Measurements from ENCODE around the gene PTGFRN.

The PTGFRN gene

DNA sequence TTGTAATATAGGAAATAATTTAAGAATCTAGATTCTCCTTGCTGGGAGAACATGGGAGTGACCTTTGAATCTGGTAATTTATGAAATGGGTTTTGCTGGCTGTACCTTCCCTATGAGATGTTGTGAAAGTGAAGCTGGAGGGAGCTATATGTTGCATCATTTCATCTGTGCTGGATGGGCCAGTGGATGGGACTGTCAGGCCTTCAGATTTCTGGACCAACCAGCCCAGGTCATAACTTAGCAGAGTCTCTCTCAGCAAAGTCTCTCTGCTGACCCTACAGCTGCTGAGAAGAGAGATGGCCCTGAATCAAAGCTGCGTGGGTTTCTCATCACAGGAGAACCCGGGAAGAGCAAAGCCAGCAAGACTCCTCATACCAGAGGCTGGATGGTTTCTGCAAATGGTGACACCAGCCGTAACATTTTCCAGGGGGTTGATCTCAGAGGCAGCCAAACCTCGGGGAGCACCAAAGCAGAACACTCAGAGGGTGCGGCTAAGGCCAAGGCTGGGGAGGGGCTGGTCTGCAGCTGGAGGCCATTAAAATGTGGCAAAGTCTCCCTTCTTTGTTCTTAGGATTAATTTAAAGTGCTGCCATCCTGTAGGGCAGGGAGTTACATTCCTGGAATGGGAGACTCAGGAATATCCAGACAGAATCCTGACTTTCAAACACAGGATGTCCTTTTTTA is 18.2 kb upstream of the PTGFRN start:
- no peak for DNase-seq

DNA sequence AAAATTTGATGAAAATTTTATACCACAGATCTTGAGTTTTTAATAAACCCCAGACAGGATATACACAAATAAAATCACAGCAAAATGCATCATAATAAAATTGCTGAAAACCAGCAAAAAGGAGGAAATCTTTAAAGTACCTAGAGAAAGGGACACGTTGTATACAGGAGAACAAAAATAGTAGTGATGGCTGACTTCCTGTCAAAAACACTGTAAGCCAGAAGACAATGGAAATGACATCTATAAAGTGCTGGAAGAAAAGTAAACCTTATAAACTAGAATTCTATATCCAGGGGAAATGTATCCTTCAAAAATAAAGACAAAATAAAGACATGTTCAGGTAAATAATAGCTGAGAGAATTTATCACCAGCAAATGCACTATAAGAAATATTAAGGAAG is 14.6 kb upstream of the PTGFRN start:
- DNase-seq = no peak

DNA sequence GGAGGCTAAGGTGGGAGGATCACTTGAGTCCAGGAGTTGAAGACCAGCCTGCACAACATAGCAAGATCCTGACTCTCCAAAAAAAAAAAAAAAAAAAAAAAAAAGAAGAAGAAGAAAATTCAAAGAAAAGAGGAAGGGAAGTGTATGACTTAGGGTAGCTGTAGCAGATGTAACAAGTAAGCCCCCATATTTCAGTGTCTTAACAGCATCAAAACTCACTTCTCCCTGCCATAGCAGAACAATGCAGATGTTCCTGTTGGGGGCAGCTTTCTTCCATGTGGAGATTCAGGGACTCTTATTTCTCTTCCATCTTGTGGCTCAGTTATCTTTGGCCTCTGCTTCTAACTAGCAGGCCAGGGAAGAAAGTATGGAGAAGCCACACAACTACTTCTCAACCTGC is 10.2 kb upstream of the PTGFRN start:
- no peak for DNase-seq

DNA sequence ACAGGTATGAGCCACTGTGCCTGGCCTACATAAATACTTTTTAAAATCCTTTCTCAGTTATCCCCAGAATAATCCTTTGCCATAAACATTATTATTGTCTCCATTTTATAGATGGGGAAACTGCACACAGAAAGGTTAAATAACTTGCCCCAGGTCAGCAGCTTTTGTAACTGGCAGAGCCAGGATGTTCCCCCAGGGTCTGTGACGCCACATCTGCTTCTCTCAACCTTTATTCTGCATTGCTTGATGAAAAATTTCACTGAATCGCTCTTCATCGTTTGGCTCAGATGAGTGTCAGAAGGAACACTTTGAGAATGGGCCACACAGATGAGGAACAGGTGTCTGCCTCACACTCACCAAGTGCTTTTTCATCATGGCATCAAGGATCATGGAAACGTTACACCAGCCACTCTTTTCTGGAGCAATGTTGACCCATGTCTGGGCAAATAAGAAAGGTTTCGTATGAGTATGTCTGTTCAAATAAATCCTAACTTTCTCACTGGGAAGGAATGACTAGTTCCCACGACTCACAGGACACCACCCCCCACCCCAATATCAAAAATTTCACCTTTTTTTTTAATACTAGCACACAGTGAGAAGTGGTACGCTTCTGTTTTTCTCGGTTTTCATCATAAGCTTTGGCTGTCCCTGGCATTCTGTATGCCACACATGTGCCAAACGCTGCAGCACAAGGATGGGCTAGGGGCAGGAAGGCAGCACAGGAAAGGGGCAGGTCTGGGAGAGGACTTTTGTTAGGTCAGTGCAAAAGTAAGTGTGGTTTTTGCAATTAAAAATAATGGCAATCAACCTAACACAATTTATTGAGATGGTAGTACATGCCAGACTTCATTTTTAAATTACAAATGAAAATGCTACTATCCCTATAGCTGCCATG is 9.0 kb upstream of the PTGFRN start:
- no peak for DNase-seq

DNA sequence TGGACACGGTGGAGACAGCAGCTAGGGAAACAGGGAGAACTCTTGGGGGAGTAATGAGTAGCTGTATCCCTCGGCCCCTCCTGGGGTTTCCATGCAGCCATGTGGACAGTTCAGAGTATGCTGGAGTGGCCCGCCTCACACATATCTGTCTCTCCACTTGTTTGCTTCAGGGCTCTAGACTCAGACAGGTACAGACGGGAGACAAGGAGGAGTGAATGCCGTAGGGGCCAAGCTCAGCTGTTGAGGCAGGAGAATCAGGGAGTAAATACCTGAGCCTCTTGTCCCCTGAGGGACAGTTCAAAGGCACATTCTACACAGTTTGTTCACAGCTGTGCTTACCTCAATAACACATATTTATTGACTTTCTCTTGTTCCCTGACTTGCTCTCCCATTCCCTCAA is 7.7 kb upstream of the PTGFRN start:
- no peak for DNase-seq

DNA sequence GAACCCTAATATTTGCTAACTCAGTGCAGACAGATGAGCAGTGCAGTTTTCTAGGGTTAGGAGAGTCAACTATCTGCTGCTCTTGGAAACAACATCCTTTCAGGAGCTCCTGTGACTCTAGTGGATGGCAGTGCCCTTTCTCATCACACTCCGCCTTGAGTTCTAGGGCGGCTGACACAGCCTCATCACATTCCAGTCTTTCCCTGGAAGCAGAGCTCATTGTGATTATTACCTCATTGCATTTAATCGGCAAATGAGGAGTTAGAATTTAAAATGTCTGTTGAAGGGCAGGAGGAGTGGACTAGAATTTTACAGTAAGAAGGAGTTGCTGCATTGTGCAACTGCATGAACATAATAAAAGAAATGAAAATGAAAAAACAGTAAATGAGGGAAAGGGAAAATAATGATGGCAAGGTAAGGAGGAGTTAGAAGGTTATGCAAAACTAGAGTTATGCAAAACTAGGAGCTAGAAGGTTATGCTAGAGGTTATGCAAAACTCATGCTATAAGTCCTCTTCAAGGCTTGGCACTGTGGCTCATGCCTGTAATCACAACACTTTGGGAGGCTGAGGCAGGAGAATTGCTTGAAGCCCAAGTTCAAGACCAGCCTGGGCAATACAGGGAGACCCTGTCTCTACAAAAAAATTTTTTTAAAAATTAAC is 6.9 kb upstream of the PTGFRN start:
- DNase-seq = no peak

DNA sequence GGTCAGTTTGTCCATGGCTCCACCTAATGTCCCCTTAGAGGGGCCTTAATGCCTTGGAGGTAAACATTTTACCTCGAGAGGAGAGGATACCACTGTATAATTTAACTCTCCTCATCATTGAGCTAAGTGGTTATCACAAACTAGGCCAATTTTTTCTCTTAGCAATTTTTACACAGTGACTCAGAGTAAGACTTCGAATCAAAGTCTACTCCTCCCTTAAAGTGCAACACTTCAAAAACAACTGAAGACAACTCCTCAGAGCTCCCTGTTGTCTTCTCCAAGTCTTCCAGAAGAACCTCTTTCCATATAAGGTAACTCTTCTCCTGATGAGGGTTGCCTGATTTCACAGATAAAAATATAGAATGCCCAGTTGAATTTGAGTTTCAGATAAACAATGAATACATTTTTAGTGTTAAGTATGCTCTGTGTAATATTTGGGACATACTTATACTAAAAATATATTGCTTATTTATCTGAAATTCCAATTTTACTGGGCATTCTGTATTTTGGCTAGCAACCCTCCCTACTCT is 4.9 kb upstream of the PTGFRN start:
- DNase-seq = no peak

DNA sequence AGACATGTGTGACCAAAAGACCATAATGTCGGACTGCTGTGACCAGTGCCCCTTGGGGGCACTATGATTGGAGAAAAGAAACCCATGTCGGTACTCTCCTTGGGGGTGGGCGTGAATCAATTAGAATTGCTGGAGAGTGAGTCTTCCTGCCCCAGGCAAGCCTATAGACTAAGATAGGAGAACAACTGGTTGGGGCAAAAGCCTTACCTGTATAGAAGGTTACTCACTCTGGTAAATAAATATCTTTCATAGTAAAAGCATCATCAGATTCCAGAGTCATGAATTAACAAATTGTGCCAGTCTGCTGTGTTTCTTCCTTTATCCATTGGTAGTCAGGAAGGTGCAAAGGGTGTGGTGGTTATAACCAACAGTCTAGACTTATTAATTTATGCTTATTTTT is 2.9 kb upstream of the PTGFRN start:
- no peak for DNase-seq

DNA sequence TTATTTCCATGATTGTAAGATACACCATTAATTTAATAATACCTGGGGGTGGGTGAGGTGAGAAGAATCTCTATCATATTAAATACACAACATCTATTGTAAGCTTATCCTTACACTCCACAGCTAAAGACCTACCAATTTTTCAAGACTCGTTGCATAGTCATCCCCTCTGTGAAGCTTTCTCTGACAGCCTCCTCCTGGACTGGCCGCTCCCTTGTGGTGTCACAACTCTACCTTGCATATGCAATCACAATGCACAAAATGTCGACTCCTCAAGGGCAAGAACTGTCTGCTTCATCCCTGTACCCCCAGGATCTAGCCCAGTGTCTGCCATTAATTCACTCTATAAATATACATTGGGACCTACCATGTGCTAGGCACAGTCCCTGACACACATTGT is 2.4 kb upstream of the PTGFRN start:
- DNase-seq = no peak

DNA sequence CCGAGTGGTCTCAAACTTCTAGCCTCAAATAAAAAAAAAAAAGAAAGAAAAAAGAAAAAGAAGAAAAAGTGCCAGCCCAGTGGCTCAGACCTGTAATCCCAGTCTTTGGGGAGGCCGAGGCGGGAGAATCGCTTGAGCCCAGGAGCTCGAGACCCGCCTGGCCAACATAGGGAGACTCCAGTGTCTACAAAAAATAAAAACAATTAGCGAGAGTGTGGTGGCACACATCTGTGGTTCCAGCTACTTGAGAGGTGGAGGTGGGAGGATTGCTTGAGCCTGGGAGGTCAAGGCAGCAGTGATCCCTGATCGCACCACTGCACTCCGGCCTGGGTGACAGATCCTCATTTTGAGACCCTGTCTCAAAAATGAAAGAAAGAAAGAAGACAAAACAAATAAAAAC is 1.4 kb upstream of the PTGFRN start:
- no peak for DNase-seq

DNA sequence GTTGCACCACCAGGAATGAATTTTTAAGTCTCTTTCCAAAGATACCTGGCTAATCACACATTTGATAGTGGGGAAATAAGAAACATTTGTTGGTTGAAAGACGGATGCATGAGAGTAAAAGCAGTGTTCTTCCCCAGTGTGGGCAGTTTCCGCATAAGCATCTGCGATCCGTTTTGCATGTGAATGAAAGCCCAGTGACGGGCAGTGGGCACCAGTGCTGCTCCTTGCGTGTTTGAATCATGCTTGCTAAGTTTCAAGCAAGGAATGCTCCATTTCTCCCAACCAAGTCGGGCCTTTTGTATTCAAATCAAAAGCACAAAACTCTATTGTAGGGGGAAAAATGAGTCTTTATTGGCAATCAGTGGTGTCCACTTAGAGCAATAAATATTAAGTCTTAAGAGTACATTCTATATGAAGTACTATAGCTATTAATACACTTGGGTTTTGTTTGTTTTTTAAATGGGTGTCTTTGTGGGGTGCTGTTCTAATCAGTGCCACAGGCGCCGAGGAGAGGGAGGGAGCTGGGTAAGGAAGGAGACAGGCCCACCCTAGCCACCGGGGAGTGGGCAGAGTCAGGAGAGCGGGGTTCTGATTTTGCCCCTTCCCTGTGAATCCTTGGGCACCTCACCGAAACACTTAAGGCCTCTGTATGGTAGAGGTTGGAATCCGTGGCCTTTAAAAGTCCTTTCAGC is 750 bp upstream of the PTGFRN start:
- no peak for DNase-seq

DNA sequence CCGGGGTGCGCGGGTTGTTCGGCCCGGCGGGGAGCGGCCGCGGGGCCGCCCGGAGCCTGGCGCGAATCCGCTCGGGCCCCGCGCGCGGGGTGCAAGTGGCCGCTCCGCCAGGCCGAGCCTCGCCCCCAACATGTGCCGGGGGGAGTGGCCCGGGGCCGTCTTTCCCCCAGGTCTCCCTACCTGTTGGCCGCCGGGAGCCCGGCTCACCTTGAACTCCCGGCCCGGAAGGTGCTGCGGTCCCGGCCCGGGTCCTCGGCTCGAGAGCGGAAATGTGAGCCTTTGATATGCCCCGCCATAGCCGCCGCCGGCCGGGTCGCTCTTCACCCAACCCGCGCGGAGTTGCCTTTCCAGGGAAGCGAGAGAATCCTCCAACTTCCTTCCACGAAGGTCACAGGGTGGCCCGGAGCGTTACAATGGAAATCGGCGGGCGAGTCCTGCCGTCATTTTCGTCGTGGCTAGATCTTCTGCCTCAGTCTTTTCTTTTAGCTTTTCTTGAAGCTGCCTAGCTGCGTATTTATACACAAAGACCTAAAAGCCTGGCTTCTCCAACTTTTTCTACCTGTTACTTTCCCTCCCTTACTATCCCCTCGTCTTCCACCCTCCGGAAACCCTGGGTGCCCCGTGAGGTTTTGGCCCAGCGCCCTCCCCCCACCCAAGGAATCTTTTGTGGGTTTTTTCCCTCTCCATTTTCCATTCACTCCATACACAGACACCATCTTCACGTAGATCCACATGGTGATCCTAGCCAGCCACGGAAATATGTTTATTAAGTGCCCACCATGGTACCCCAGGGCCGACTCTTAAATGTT is 867 bp downstream of the PTGFRN start:
- no peak for DNase-seq

DNA sequence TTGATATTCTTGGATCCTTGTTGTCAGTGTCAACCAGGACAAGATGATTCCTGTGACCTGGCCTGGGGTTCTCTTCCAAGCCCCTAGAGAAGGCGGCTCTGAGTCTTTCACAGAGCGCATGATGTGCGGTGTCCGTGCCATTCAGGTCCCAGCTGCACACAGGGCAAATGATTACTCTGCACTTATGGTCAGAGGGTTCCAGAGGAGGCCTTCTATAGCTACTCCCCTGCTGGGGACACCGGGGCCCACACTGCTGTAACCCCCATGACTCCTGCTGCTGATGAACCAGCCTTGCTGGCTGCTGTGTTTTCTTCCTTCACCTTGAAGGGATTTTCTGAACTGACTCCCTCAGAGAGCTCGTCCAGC is 1.5 kb downstream of the PTGFRN start:
- DNase-seq = no peak

DNA sequence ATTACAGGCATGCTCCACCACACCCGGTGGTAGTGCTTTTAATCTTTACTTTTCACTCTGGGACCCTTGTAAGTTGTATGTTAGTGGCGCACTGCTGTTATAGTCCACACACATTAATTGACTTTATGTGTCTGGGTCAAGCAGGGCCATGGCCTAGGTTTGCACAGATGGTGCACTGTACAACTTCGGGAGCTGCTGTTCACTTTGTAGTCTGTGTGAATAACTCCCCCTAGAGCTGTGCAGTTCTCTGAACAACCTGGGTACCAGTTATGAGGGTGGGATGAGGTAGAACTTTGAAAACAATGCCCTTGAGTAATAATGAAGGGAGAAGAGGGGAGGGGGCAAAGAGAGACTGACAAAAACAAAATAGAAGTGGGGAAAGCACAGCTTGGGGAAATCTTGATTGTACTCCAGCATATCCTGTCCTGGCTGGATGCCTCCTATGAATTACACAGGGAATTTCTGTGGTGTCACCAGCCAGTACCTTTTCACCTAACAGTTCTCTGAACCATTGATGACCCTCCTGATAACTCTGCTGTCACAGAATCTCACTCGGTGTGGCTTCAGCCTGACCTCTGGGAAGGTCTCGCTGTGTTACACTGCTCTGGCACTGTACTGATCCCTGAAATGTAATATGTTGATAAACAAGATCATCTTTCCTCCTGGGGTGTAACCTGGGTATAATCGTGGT is 2.2 kb downstream of the PTGFRN start:
- peak; percentile 43 for DNase-seq

DNA sequence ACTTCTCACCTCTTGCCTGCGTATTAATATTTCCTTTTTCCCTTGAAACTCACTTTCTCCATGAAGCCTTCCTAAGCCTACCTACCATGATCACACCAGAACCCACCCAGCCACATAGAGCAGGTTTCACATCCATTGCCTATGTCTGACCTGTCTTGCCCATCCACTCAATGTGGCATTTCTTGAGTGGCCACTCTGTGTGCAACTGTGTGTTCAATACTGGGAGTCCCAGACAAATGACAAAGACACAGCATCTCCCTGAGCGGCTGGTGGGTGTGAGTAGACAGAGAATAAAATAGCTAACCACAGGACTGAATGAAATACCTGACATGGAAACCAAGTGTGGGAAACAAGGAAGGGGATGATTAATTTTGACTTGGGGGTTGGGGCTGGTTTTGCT is 3.1 kb downstream of the PTGFRN start:
- no peak for DNase-seq

DNA sequence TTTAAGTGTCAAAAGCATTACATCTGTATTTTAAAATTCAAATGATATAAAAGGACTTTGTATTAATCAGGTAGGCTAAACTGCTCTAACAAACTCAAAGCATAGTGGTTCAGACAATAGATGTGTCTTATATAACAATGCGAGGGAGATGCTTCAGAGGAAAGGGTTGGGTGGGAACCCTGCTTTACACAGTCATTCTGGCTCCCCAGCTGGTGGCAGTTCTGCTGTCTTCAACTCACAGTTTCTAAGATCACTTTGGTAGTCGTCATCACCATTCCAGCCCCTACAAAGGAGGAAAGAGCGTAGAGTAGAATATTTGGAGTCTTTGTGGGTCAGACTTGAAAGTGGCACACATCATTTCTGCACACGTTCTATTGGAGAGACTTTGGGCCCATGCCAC is 4.2 kb downstream of the PTGFRN start:
- no peak for DNase-seq

DNA sequence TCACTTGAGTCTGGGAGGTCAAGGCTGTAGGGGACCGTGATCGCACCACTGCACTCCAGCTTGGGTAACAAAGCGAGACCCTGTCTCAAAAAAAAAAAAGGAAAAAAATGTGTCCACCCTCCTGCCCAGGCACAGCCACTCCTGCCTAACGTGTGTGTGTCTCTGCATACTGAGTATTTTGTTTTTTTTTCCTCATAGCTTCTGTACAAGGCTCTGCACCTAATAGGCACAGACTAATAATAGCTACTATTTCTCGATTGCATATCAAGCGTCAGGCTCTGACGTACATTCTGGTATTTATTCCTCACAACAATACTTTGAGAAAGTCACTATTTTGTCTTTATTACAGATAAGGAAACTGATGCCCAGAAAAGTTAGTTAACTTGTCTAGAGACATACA is 5.0 kb downstream of the PTGFRN start:
- no peak for DNase-seq

DNA sequence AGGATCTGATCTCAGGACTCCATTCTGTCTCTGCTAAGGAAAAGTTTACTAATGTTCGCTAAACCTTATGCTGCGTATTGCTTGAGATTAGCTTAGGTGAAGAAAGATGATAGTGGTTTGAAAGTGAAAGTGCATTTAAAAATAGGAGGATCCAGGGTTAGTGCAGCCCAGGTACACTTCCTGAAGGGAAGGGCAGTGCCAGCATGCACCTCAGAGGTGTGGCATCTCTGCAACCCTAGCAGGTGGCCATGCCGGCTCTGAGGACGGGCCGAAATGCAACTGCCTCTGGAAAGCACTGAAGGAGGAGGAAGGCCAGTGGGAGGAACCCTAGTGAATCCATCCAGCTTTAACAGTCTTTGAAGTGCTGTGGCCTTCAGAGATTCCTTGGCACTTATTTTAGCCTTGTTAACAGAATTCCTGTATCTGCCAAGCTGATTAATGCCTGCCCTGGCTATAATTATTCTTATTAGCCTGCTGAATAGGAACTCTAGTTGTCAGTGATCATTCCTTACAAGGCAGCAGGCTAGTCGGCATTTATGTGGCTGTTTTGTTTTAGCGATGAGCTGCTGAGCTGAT is 5.5 kb downstream of the PTGFRN start:
- no peak for DNase-seq

DNA sequence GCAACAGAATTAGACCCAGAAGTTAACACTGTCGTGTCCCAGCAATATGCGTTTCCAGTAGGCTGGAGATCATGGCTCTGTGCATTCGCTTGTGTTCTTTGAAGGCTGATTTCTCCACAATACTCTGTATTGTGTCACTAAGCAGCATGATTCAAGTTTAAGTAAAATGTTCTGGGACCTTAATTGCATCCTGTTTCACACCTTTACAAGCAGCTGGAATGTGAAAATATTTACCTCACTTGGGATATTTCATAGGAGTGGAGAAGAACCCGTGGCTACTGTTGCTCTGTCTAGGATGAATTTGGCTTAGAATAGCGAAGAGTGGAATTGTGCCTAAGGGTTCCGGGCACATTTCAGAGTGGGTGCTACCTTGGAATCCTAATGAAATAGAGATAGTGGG is 6.3 kb downstream of the PTGFRN start:
- no peak for DNase-seq

DNA sequence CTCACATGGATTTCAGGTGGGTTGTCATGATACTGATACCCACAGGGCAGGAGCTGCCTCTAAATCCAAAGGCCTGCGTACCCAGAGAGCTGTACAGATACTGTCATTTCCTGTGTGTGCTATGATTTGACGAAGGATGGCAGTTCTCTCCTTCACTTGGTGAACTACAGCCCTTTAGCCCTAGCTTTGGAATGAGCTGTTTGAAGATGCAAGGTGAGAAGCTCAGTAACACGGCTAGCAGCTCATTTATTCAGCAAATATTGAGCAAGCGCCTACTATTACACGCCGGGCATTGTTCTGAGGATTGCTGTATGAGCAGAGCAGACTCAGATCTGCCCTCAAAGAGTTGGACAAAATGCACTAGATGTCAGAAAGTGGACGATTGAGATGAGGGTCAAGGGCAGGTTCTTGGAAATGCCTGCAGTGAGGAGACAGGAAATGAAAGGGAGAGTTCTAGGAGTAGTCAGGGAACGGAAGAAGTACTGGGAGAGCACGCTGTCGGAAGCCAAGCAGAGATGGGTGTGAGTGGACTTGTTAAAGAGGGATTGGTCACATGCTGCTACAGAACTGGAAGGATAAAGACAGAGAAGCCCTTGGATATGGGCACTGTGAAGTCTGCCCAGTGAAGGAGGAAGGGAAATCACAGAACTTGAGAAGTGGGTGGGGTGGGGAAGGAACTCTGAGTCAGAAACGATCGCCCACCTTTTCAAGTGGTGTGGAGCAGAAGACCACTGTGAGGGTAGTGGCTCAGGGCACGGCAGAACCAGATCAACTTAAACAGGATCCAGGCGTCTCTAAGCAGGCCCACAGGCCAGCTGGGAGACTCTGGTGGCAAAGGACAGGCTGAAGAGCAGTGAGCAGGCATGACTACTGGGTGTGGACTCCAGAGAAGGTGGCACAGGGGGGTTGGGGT is 7.1 kb downstream of the PTGFRN start:
- no peak for DNase-seq

Measured in DMS 273 treated with DMSO at 0.1 percent for 48 hours (cell line).